GM19328 (cell line): ENCODE data around the gene BEST1.

ENCODE experiments used
- ATAC-seq: cut with Tn5 transposase; IDR thresholded peaks from one replicate; pipeline ENCODE4 v1.9.1; 2021; ENCODE audit warnings: mild to moderate bottlenecking, moderate library complexity; ENCODE audit not compliant: unreplicated experiment

Gene BEST1

DNA sequence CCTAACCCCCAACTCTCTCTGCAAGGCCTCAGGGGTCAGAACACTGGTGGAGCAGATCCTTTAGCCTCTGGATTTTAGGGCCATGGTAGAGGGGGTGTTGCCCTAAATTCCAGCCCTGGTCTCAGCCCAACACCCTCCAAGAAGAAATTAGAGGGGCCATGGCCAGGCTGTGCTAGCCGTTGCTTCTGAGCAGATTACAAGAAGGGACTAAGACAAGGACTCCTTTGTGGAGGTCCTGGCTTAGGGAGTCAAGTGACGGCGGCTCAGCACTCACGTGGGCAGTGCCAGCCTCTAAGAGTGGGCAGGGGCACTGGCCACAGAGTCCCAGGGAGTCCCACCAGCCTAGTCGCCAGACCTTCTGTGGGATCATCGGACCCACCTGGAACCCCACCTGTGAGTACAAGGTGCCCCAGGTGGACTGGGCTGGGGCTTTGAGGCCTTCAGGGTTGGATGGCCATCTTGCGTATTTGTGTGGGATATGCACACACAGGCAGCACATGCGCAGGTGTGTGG, at the start of gene BEST1:
Gene BEST1, plus strand, starts transcription at position 317 of the 513 bp plus-strand sequence. CDS start 1,456 bp downstream, outside the sequence.
- ATAC-seq = no peak

DNA sequence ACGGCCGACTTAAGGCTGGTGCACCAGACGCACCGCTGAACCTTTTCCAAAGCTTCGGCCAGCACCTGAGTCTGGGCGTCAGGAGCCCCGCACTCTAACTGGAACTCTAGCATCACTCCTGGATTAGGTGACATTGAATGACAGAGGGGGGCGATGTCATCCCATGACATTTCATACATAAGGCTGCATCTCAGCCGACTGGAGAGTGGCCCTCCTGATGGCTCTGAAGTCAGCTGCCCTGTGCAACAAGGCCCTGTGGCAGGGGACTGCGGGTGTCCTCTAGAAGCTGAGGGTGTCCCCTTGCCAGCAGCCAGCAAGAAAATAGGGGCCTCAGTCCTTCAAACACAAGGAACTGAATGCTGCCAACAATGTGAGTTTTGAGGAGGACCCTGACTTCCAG, 48.8 kb upstream of the BEST1 start:
- ATAC-seq = no peak

DNA sequence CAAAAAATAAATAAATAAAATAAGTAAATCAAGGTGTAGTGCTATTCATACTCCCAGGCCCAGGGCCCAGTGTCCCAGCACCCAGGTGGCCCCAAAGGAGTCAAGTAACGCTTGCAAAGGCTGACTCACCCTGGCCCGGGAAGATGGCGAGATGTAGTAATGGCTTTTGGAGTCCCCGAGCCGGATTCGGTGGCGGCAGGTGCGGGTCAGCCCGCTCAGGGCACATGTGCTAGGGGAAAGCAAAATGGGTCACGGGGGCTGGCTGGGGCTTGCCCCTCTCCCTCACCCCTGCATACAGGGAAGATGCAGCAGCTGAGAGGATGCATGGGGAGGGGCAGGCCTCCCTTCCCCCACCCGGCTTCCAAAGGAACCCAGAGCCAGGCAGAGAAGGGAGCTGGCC, 47.8 kb upstream of the BEST1 start:
- ATAC-seq = no peak

DNA sequence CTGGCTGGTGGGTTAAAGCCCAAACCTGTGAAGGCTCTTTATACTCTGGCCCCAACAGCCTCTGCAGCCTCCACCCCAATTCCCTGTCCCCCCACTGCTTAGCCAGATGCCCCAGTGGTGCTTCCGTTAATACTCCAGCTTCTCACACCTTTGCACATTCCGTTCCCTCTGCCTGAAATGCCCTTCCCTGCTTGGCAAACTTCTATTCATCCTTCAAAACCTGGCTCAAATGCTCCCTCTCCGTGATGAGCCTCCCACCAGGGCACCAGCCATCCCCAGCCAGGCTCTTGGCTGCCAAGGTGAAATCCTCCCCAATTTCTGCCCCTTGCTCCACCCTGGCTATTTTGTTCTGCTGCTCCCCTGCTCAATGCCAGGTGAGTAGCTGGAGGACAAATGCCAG, 46.3 kb upstream of the BEST1 start:
- ATAC-seq = no peak

DNA sequence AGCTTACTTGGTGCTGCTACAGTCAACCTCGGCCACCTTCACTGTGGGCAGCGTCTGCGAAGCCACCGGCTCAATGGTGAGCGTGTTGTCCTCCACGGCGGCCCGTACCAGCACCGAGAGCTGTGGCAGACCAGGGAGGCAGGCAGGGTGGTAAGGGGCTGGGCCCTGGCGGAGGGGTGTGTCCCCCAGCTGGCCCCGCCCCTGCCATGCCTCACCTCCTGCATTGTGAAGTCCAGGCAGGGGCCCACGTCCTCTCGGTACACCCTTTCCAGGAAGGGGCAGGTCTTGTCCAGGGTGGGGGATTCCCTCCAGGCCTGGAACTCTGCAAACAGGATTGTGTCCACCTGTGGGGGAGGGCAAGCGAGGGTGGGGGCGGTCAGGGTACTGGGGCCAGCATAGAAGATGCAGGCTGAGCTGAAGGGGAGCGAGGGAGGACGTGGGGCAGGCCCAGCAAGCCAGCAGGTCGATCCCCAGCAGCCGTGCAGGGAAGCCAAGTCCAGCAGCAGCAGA, 45.6 kb upstream of the BEST1 start:
- no peak for ATAC-seq

DNA sequence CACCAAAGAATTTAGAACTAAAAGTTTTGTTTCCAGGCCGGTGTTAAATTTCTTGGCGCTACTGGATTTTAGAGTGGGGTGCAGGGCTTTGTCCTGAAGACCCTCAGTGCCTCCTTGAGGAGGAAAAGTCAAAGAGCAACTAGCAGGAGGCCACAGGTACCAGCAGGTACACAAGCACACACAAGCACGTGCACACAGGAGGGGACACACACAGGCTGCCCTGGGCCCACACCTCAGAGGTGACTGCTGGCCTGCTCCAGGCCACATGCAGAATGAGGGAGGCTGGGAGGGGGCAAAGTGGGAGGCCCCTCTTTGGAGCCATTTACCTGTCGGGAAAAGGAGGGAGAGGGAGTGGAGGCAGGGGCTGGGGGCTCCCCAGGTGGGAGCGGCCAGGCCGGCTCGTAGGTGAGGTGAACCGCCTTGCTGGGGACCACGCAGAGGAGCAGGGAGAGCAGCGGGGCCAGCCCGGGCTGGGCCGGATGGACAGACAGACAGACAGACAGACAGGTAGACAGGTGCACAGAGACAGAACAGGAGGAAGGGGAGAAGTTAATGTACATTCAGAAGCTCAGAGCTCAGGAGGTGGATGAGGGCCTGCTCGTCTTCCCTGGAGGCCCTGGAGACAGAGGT, 45.0 kb upstream of the BEST1 start:
- ATAC-seq = no peak

DNA sequence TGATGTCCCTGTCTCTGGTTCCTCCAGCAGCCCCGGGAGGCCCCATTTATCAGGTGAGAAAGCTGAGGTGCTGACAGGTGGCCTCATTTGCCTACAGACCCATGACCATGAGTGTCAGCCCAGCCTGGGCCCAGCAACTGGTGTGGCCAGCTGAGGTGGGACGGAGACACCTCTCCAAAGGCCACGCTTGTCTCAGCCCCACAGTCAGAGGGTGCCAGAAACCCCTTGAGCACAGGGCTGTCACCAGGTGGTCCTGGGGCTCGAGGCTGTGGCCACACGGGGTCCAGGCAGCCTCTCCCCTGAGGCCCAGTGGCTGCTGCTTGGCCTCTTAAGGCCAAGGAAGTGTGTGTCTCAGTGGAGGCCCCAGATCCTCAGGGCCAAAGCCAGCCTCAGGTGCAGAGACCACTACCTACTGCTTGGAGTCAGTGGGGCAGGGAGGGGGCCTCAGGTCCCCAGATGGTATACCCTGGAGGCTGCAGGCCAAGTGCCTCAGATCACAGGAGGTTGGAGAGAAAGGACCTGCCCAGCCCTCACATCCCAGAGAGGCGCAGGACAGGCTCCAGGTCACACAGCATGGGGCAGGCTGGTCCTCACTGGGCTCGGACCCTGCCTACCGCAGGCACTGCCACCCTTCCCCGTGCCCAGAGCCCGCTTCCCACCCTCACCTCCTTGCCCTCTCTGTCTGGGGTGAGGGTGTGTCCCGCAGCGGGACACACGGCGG, 44.2 kb upstream of the BEST1 start:
- no peak for ATAC-seq

DNA sequence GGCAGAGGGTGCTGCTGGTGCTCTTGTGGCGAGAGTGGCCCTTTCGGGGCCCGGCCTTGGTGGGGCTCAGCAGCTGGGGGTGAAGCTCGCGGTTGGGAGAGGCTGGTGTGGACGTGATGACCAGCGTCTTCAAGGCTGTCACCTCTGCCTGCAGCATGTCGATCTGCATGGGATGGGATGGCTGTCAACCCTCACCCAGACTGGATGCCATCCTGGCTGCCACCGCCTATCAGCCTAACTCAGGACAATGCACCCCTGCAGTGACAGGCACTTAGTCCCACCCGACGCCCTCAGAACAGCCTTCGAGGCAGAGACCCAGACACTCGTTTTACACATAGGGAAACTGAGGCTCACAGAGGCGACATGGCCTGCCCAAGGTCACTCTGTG, 43.6 kb upstream of the BEST1 start:
- no peak for ATAC-seq

DNA sequence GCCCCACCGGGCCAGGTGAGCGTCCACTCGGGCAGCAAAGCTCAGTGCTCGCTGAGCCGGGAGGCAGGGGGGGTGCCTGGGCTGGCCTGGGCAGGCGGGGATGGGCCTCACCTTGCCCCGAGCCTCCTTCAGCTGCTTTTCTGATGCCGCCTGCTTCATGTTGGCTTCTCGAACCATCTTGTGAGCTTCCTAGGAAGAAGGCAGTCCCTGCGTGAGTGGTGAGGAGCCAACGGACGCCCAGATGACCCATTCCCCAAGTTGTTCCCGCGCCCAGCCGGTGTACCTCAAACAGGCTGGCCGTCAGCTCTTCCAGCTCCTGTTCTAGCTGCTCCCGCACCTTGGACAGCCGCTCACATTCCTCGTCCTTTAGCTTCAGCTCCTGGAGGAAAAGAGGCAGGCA, 42.9 kb upstream of the BEST1 start:
- ATAC-seq = no peak

DNA sequence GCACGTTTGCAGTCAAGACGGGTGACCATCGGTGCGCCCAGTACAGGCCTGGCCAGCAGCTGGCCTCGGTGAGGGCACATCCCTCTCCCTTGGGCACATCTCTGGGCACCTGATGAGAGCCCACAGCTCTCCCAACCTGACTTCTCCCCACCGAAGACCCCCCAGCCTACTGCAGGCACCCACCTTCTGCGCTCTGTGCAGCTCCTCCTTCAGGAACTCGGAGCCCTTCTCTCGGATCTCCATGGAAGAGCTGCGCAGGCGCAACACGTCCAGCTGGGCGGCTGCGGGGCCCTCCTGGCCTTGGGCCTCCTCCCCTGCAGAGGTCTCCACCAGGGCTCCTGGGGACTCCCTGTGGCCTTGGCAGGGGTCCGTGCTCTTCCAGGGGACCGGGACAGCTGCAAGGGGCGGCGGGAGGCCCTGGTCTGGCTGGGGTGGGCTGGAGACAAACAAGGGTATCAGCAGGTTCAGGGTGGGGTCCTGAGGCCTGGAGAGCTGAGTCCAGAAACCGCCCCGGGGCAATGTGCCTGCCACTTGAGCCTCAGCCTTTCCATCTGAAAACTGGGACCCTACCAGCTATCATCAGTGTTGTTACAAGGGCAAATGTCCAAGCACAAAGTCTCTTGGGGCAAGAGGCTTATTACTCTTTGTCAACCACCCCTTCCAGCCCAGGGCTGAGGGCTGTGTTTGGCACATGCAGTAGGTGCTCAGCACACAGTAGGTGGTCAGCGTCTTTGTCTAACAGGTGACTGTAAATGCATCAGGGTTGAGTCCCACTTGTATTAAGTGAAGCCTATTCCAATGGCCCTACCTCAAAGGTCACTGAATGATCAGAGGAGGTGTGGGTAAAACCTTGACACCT, 42.1 kb upstream of the BEST1 start:
- ATAC-seq = no peak

DNA sequence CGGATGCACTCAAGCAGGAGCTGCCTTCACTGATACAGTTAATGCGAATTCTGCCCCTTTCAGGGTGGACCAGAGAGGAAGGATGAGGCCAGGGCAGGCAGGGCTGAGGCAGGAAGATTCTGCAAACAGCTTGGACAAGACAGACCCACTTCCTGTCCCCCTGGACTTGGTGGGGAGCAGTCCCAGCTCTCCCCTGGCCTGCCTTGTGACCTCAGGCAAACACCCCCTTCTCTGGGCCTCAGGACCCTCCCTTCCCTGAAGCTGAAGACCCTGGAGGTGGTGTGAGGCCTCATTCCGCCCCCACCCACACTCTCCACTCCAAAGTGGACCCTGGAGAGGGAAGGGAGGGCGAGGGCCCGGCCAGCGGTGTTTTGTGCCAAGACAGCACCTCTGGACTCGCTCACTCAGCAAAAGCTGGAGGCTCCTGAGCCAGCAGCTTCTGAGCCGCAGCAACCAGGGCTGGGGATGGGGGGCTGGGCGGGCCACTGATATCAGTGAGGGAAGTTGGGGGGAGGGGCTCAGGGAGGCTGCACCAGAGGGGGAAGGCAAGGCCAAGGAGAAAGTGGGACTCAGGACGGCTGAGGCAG, 41.3 kb upstream of the BEST1 start:
- no peak for ATAC-seq

DNA sequence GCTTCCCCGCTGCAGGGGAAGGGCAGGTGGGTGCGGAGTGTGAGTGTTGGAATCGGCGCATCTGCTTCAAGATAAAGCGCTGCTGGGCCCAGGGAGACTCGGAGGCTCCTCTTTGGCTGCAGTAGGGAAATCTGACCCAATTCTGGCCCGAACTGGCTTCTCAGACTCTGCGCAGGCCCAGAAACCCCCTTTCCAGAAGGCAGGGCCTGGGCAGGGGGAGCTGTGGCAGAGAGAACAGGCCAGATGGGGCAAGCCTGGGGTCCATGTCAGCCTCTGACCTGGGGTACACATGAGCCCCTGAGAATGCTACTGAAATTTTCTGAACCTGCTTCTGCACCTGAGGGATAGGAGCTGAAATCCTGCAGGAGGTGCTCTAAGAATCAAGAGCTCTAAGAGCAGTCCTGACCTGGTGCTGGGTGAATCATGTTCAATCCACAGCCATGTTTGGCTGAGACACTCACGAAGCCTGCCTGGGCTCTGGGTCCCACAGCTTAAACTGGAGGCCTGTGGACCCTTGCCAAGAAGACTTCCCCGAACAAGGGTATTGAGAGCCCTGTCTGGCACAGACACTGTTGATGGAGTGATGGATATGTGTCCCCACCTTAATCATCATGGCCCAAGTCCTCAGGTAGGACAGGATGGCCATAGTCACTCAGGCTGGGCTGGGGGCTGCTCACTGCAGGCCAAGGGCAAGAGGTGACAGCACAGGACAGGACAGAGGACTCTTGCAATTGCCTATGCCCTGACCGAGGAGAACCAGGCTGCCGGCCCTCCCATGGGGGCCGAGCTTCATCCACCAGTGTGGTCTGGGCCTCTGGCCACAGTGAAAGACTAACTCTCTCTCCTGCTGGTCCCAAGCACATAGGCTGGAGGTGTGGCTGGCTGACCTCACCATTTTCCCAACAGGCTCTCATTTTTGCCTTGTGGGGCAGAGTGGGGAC, 39.7 kb upstream of the BEST1 start:
- ATAC-seq = no peak

DNA sequence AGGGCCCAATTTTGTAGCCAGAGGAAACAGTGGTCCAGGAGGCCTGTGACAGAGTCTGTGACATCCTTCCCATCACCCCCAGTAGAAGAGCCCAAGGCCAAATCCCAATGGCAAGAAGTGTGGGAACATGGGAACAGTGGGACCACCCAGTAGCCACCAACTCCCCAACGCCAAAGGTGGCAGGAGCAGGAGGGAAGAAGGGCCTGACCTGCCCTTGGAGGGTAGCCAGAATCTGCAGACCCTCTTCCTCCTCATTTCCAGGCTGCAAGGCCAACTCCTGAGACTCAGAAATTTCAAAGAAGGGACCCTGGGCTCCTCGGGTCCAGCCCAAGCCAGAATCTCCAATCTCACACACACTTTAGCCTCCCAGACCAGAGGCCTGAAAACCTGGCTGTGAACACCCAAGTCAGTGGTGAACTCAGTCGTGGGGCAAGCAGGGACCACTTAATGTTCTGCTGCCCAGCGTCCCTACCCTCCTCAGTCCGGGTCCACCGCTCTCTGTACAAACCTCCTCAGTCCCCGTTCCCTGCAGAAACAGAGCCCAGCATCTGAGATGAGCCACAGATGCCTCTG, 38.9 kb upstream of the BEST1 start:
- no peak for ATAC-seq

DNA sequence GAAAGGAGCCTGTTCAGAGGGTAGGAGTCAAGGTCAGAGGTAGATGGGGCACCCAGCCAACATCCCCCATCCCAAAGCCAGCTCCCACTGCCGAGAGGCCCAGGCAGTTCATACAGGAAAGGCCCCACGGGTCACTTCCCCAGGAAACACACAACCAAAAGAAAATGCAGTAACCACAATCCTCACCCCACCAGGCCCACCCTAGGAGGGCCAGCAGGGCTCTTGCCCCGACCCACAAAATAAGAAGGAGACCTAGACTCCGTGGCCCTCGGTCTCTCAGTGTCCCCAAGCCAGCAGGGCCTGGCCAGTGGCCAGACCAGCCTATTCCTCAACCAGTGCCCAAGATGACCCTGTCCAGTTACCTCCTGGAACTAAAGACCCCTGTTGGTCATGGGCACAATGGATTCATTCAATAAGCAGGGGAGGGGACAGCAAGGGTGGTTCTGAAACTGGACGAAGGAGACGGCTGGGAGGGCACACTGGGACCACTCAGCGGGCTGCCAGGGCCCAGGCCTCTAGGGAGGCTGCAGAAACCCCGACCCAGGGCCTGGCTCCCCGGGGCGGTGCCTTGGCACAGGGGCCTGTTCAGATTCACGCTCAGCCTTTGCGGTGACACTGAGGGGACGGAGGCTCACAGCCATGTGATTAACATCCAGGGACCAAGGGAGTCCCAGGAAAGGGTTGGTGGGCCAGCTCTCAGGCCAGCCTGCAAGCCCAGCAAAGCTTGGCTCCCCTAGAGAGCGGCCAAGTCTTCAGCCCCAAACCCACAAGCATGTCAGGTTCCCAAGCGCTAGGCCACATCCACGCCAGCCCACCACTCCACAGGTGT, 38.2 kb upstream of the BEST1 start:
- ATAC-seq = no peak

DNA sequence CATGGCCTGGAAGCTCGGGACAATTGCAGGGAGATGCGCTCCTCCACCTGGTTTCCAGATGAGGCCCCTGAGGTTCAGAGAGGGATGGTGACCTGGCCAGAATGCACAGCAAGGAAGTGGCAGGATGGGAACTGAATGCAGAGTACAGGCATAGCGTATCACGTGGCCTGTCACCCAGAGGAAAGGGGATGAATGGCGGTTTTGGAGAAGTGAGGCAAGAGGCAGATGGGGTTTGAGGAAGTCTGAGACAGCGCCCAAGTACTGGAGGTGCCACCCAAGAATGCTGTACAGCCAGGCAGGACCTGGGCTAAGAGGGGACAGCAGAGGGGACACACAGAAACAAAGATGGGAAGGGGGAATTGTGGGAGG, 37.6 kb upstream of the BEST1 start:
- ATAC-seq = no peak

DNA sequence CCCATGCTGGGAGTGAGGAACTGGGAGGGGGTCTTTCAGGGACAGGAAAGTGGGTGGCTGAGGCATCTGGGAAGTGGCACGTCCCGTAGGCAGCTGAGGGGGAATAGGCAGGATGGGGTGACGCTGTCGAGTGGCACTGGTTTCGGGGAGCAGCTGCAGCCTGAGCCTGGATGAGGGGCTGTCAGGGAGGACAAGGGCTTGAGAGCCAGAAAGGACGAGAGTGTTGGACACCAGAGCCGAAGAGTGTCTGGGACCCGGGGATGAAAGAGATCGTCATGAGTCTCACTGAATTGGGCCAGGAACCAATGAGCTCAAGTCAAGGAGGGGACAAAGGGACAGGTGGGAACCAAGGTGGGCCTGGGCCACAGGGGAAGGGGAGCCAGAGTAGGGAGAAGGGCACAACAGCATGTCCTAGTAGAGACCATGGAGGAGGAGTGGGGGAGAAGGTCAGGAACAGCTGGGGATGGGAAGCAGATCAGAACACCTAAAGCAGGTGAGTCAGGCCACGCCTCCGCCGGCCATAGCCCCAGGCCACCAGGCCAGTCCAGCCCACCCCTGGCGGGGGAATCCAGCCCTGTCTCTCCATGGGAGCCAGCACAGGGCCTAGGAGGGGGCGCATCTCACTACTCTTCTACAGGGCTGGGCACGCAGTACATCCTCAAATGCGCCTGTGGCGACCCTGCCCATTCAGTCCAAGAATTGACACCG, 37.0 kb upstream of the BEST1 start:
- ATAC-seq = no peak

DNA sequence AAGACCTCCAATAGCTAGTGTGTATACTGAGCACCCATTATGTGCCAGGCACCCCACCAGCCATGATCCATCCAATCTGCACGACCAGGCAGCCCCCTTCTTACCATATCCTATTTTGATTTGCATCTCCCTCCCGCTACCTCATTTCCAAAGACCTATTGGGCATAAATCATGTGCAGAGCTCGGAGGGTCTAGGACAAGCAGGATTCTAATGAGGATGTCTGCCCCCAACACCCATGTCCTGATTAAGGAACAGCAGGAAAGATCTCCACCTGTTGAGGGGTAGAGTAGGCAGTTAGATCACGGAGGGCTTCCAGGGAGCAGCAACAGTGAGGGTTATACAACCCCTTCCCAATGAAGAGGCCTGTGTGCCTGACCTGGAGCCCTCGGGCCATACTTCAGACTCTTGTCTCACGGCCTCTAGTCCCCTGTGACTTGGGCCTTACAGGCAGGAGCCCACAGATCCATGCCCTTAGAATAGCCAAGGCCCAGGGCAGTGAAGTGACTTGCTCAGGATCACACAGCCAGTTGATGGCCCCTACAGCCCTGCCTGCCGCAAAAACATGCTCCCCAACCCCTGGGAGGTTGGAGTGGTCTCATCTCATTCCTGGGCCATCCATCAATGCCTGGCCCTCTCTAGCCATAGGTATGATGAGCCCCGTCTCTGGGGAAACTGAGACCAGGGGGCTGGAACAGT, 36.3 kb upstream of the BEST1 start:
- no peak for ATAC-seq
